ENCODE results near the gene SHH.

The SHH gene

DNA sequence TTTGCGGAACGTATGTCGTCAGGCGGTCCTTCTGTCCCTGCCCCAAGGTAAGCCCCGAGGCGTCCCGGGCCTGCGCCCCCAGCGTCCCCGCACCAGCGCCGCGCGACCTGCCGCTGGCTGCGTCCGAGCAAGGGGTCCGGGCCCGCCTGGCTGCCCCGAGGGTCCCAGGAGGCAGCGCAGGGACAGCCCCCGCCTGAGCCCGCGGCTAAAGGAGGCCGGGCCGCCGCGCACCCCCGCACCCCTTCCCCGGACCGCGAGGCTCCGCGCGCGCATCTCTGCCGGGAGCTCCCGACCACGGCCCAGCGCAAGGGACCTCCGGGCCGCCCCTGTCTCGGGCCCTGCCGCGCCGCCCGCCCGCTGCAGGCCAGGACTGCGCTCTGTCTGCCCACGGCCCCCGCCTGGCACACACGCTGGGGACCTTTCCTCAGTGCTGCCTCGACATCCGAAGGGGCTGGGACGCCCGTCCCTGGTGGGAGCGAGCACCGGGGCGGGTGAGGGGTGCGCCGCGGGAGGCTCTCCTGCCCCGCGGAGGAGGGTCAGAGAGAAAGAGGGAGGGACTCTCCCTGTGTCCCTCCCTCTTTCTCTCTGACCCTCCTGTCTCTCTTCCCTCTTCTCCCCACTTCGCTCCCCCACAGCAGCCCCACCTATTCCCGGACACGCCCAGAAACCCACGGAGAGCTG, 25.0 kb downstream of the SHH start:
- peak in 1 of 2 donors; percentile 48 for DNase-seq (ENCODE audit: low read depth in 2 of 2)
- TF ChIP-seq, protein P1, sequence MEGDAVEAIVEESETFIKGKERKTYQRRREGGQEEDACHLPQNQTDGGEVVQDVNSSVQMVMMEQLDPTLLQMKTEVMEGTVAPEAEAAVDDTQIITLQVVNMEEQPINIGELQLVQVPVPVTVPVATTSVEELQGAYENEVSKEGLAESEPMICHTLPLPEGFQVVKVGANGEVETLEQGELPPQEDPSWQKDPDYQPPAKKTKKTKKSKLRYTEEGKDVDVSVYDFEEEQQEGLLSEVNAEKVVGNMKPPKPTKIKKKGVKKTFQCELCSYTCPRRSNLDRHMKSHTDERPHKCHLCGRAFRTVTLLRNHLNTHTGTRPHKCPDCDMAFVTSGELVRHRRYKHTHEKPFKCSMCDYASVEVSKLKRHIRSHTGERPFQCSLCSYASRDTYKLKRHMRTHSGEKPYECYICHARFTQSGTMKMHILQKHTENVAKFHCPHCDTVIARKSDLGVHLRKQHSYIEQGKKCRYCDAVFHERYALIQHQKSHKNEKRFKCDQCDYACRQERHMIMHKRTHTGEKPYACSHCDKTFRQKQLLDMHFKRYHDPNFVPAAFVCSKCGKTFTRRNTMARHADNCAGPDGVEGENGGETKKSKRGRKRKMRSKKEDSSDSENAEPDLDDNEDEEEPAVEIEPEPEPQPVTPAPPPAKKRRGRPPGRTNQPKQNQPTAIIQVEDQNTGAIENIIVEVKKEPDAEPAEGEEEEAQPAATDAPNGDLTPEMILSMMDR (IDR thresholded peaks at IDR 0.05; ENCODE audit: low read depth, low read length) = no peak
- peak overlapping the region; percentile 53 to 61 for H3K4me3 ChIP-seq (replicated peaks in 1 of 2; ENCODE audit: low read depth in 2 of 2, low read length in 2 of 2)

DNA sequence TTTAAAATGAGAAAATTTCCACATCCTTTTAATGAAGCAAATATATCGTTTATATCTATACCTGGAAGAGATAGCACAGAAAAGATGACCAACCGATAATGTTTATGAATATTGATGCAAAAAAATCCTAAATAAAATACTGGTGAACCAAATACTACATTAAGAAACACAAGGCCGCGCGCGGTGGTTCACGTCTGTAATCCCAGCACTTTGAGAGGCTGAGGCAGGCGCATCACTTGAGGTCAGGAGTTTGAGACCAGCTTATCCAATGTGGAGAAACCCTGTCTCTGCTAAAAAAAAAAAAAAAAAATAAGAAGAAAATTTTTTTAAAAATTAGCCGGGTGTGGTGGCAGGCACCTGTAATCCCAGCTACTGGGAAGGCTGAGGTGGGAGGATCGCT, 25.8 kb downstream of the SHH start:
- TF ChIP-seq, protein P1 (IDR thresholded peaks at IDR 0.05; ENCODE audit: low read depth, low read length) = no peak
- no peak for DNase-seq (ENCODE audit: low read depth in 2 of 2)
- H3K4me3 ChIP-seq (replicated peaks in 1 of 2; ENCODE audit: low read depth in 2 of 2, low read length in 2 of 2) = peak overlapping the region in 1 of 2 donors; percentile 61

DNA sequence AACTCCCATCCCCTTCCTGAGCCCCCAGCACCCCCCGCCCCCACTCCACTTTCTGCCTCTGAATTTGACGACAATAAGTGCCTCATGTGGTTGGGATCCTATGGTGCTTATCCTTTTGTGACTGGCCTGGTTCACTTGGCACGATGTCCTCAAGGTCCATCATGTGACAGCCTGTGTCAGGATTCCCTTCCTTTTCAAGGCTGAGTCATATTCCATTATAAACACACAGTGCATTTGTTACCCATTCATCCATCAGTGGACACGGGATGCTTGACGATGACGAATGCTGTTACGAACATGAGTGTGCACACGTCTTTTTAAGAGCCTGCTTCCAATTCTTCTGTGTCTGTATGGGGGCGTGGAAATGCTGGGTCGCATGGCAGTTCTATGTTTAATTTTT, 26.7 kb downstream of the SHH start:
- TF ChIP-seq, protein P1 (IDR thresholded peaks at IDR 0.05; ENCODE audit: low read depth, low read length) = no peak
- H3K4me3 ChIP-seq (replicated peaks in 1 of 2; ENCODE audit: low read depth in 2 of 2, low read length in 2 of 2) = no peak overlapping the region
- peak in 1 of 2 donors; percentile 66 for DNase-seq (ENCODE audit: low read depth in 2 of 2)

DNA sequence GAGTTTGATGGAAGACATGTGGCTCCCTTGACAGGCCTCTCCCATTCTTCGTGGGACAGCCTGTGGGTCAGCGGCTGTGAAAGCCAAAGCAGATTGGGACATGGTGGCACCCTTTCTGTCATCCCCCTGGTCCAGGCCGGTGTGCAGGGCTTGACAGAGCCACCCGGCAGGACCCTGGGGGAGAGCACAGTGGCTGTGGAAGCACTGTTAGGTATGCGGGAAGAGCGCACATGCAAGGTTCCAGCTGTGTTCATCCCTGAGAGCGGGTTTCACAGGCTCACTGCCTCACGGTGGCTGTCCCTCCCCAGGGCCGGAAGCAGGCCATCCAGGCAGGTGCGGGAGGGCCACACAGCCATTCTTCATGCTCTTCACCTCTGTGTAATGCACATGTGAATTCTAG, 29.8 kb downstream of the SHH start:
- TF ChIP-seq, protein P1 (IDR thresholded peaks at IDR 0.05; ENCODE audit: low read depth, low read length) = no peak
- DNase-seq (ENCODE audit: low read depth in 2 of 2) = no peak
- H3K4me3 ChIP-seq (replicated peaks in 1 of 2; ENCODE audit: low read depth in 2 of 2, low read length in 2 of 2) = no peak overlapping the region

DNA sequence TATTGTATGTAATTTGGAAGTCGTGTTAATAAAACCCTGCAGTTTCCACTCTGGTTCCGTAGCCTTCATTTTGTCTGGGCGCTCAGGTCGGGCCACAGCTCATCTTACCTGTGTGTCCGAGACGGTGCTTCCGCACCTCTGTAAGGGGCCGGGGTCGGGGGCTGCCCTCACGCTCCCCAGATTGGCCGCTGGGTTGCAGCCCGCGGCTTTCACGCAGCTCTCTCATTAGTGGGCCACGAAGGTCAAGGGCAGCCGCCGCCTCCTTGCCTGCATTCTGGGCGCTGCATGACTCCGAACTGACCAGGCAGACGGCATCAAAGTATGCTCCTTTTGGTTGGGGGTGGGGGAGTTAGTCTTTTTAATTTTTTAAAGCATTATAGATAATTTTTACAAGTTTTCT, 30.8 kb downstream of the SHH start:
- TF ChIP-seq, protein P1 (IDR thresholded peaks at IDR 0.05; ENCODE audit: low read depth, low read length) = no peak
- DNase-seq (ENCODE audit: low read depth in 2 of 2) = no peak
- no peak overlapping the region for H3K4me3 ChIP-seq (replicated peaks in 1 of 2; ENCODE audit: low read depth in 2 of 2, low read length in 2 of 2)

DNA sequence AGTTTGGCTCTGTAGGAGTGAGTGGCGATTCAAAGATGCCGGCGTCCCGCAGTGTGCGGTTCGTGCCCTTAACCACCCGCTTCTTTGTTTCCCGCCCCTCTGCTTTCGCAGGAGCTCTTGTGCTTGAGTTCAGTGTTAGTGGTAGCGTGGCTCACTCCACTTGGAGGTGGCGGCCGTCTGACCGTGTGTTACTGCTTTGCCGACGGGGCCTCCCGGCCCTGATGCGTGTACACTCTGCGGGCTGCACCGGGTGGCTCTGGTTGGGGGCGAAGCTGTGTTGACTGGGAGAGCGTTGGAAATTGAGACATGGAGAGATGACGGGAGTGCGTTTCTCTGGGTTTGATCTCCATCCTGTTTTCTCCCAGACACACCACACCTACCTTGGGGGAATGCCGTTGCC, 31.4 kb downstream of the SHH start:
- TF ChIP-seq, protein P1 (IDR thresholded peaks at IDR 0.05; ENCODE audit: low read depth, low read length) = no peak
- DNase-seq (ENCODE audit: low read depth in 2 of 2) = no peak
- no peak overlapping the region for H3K4me3 ChIP-seq (replicated peaks in 1 of 2; ENCODE audit: low read depth in 2 of 2, low read length in 2 of 2)

DNA sequence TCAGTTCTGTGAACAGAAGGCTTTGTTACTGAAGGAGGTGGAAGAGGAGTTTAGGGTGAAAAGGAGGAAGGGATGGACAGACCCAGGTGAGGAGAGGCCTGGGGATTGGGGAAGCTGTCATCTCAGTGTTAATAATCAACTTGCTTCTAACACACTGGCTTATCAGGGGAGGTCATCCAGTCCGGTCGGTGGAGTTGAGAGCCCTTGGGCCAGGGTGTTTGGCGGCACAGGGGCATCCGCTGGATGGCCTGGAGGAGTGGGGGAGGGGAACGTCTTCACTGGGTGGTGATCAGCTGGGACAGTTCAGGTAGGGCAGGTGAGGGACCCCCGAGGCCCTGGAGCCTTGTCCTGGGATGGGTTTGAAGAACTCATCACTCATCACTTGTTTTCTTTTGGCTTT, 33.9 kb downstream of the SHH start:
- TF ChIP-seq, protein P1 (IDR thresholded peaks at IDR 0.05; ENCODE audit: low read depth, low read length) = no peak
- no peak for DNase-seq (ENCODE audit: low read depth in 2 of 2)
- H3K4me3 ChIP-seq (replicated peaks in 1 of 2; ENCODE audit: low read depth in 2 of 2, low read length in 2 of 2) = no peak overlapping the region
